ENCODE measurements around the gene C4orf50.

DNA sequence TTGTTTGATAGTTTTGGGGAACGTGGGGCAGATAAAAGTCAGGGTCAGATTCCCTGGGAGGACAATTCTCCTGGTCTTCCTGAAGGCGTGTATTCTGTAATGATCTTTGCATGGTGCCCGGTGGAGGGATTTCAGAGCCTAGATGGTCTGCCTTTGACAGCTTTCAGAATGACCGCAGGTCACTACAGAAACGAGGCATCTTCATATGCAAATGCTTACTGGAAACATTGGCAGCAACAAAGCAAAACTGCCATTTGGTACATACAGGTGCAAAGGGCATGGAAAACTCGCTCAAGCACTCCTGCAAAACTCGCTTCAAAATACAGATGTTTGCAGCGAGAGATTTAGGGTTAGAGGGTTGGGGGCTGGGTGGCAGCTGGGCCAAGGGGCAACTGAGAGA lies 8.8 kb downstream of the C4orf50 start:
- TF ChIP-seq, protein P1, sequence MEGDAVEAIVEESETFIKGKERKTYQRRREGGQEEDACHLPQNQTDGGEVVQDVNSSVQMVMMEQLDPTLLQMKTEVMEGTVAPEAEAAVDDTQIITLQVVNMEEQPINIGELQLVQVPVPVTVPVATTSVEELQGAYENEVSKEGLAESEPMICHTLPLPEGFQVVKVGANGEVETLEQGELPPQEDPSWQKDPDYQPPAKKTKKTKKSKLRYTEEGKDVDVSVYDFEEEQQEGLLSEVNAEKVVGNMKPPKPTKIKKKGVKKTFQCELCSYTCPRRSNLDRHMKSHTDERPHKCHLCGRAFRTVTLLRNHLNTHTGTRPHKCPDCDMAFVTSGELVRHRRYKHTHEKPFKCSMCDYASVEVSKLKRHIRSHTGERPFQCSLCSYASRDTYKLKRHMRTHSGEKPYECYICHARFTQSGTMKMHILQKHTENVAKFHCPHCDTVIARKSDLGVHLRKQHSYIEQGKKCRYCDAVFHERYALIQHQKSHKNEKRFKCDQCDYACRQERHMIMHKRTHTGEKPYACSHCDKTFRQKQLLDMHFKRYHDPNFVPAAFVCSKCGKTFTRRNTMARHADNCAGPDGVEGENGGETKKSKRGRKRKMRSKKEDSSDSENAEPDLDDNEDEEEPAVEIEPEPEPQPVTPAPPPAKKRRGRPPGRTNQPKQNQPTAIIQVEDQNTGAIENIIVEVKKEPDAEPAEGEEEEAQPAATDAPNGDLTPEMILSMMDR (IDR thresholded peaks at IDR 0.05; ENCODE audit: low read depth, low read length, missing input control), result no peak
- TF ChIP-seq, protein P2, sequence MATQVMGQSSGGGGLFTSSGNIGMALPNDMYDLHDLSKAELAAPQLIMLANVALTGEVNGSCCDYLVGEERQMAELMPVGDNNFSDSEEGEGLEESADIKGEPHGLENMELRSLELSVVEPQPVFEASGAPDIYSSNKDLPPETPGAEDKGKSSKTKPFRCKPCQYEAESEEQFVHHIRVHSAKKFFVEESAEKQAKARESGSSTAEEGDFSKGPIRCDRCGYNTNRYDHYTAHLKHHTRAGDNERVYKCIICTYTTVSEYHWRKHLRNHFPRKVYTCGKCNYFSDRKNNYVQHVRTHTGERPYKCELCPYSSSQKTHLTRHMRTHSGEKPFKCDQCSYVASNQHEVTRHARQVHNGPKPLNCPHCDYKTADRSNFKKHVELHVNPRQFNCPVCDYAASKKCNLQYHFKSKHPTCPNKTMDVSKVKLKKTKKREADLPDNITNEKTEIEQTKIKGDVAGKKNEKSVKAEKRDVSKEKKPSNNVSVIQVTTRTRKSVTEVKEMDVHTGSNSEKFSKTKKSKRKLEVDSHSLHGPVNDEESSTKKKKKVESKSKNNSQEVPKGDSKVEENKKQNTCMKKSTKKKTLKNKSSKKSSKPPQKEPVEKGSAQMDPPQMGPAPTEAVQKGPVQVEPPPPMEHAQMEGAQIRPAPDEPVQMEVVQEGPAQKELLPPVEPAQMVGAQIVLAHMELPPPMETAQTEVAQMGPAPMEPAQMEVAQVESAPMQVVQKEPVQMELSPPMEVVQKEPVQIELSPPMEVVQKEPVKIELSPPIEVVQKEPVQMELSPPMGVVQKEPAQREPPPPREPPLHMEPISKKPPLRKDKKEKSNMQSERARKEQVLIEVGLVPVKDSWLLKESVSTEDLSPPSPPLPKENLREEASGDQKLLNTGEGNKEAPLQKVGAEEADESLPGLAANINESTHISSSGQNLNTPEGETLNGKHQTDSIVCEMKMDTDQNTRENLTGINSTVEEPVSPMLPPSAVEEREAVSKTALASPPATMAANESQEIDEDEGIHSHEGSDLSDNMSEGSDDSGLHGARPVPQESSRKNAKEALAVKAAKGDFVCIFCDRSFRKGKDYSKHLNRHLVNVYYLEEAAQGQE (IDR thresholded peaks at IDR 0.05), result no peak
- no peak for TF ChIP-seq TAF1 (conservative IDR thresholded peaks at IDR 0.05)
- TF ChIP-seq, protein P3, sequence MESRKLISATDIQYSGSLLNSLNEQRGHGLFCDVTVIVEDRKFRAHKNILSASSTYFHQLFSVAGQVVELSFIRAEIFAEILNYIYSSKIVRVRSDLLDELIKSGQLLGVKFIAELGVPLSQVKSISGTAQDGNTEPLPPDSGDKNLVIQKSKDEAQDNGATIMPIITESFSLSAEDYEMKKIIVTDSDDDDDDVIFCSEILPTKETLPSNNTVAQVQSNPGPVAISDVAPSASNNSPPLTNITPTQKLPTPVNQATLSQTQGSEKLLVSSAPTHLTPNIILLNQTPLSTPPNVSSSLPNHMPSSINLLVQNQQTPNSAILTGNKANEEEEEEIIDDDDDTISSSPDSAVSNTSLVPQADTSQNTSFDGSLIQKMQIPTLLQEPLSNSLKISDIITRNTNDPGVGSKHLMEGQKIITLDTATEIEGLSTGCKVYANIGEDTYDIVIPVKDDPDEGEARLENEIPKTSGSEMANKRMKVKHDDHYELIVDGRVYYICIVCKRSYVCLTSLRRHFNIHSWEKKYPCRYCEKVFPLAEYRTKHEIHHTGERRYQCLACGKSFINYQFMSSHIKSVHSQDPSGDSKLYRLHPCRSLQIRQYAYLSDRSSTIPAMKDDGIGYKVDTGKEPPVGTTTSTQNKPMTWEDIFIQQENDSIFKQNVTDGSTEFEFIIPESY (IDR thresholded peaks at IDR 0.05), result no peak
- TF ChIP-seq, protein P4, sequence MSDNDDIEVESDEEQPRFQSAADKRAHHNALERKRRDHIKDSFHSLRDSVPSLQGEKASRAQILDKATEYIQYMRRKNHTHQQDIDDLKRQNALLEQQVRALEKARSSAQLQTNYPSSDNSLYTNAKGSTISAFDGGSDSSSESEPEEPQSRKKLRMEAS (IDR thresholded peaks at IDR 0.05), result no peak
- TF ChIP-seq GABPA (IDR thresholded peaks at IDR 0.05 in 1 of 2, conservative IDR thresholded peaks at IDR 0.05 in 1 of 2), result no peak
- no peak for TF ChIP-seq SP1 (IDR thresholded peaks at IDR 0.05)
- no peak for TF ChIP-seq RAD21 (IDR thresholded peaks at IDR 0.05)
- TF ChIP-seq NR2F2 (IDR thresholded peaks at IDR 0.05), result no peak
- TF ChIP-seq EGR1 (IDR thresholded peaks at IDR 0.05; ENCODE audit: low read depth in 2 of 2), result no peak
